Neural cell (in vitro differentiated cells): Measurements from ENCODE around the gene SRP14. TPM values are rescaled to one million over a fixed set of nuclear protein-coding genes. Genes with fewer than 3 reads are reported as not detected.

Source experiments
- H2AFZ ChIP-seq: fragments of 200-600, 300-800 bp; sonication (generic), shearing (Covaris generic); 2 replicates; pipeline ENCODE4 v1.6.0; 2014; ENCODE audit warnings: low read depth, mild to moderate bottlenecking, antibody characterized with exemption, low read length, moderate library complexity
- H3F3A ChIP-seq: fragments of 200-600 bp; shearing (Covaris generic); 2 replicates; pipeline ENCODE4 v1.6.1; 2016; ENCODE audit warnings: mild to moderate bottlenecking, moderate library complexity, mixed read lengths, antibody characterized with exemption, low read length; ENCODE audit not compliant: insufficient read depth, poor library complexity, severe bottlenecking
- H3K27ac ChIP-seq: fragments of 200-600, 300-800 bp; sonication (generic), shearing (Covaris generic); 2 replicates; pipeline ENCODE4 v1.5.1; 2014; ENCODE audit warnings: mild to moderate bottlenecking, low read length, moderate library complexity
- H3K27me3 ChIP-seq: fragments of 300-800, 200-600 bp; sonication (generic), shearing (Covaris generic); 2 replicates; pipeline ENCODE4 v1.6.0; 2014; ENCODE audit warnings: mild to moderate bottlenecking, low read depth, low read length, moderate library complexity; ENCODE audit not compliant: insufficient read depth
- H3K36me3 ChIP-seq: fragments of 300-800, 200-600 bp; sonication (generic), shearing (Covaris generic); 2 replicates; pipeline ENCODE4 v1.5.1; 2014; ENCODE audit warnings: mild to moderate bottlenecking, antibody characterized with exemption, low read length, moderate library complexity; ENCODE audit not compliant: insufficient read depth
- H3K4me2 ChIP-seq: fragments of 300-800, 200-600 bp; sonication (generic), shearing (Covaris generic); 2 replicates; pipeline ENCODE4 v1.6.0; 2014; ENCODE audit warnings: mild to moderate bottlenecking, low read length
- H3K4me3 ChIP-seq: fragments of 300-800, 200-600 bp; sonication (generic), shearing (Covaris generic); 2 replicates; pipeline ENCODE4 v1.5.1; 2014; ENCODE audit warnings: mild to moderate bottlenecking, low read length, moderate library complexity
- H3K79me2 ChIP-seq: fragments of 200-600 bp; shearing (Covaris generic); replicated peaks from 2 replicates; pipeline ENCODE4 v1.6.0; 2014; ENCODE audit warnings: mild to moderate bottlenecking, low read length, moderate library complexity; ENCODE audit not compliant: insufficient read depth
- H3K9ac ChIP-seq: fragments of 300-800, 200-600 bp; sonication (generic), shearing (Covaris generic); 2 replicates; pipeline ENCODE4 v1.6.1; 2016; ENCODE audit warnings: mild to moderate bottlenecking, low read length, mixed read lengths
- H3K9me2 ChIP-seq: fragments of 200-600 bp; shearing (Covaris generic); 2 replicates; pipeline ENCODE4 v1.6.1; 2016; ENCODE audit warnings: mild to moderate bottlenecking, low read length, mixed read lengths; ENCODE audit not compliant: insufficient read depth
- H3K9me3 ChIP-seq: fragments of 200-600, 300-800 bp; sonication (generic), shearing (Covaris generic); 2 replicates; pipeline ENCODE4 v1.6.1; 2016; ENCODE audit warnings: mild to moderate bottlenecking, mixed run types, low read length, moderate library complexity, mixed read lengths
- H4K20me1 ChIP-seq: fragments of 200-600 bp; shearing (Covaris generic); 2 replicates; pipeline ENCODE4 v1.6.1; 2016; ENCODE audit warnings: mild to moderate bottlenecking, mixed run types; ENCODE audit not compliant: insufficient read depth
- EP300 ChIP-seq: fragments of 450-650 bp; conservative IDR thresholded peaks from 2 replicates; pipeline ENCODE4 v1.6.1; 2014; ENCODE audit warnings: antibody characterized with exemption, mild to moderate bottlenecking, moderate library complexity; ENCODE audit not compliant: poor library complexity, severe bottlenecking
- EZH2 ChIP-seq: fragments of 200-600, 300-800 bp; shearing (Covaris generic), sonication (generic); IDR thresholded peaks from 2 replicates; pipeline ENCODE4 v1.6.1; 2014; ENCODE audit warnings: antibody characterized with exemption, low read length, borderline replicate concordance, mild to moderate bottlenecking; ENCODE audit not compliant: insufficient read depth, poor library complexity, severe bottlenecking
- MXI1 ChIP-seq: fragments of 450-650 bp; conservative IDR thresholded peaks from 2 replicates; pipeline ENCODE4 v1.6.1; 2014; ENCODE audit warnings: antibody characterized with exemption, mild to moderate bottlenecking; ENCODE audit not compliant: poor library complexity, severe bottlenecking
- POLR2AphosphoS5 ChIP-seq: IDR thresholded peaks from 2 replicates; pipeline ENCODE4 v1.6.1; 2012
- RAD21 ChIP-seq: fragments of 450-650 bp; conservative IDR thresholded peaks from 2 replicates; pipeline ENCODE4 v1.6.1; 2014; ENCODE audit warnings: antibody characterized with exemption, mild to moderate bottlenecking, moderate library complexity
- SMC3 ChIP-seq: fragments of 450-650 bp; conservative IDR thresholded peaks from 2 replicates; pipeline ENCODE4 v1.6.1; 2014; ENCODE audit warnings: antibody characterized with exemption, mild to moderate bottlenecking, moderate library complexity; ENCODE audit not compliant: poor library complexity
- TAF1 ChIP-seq: IDR thresholded peaks from 2 replicates; pipeline ENCODE4 v1.6.1; 2012; ENCODE audit warnings: low read depth
- polyA plus RNA-seq: library from polyadenylated mRNA; depleted of rRNA; stranded (reverse); fragments of >200 nt; gene quantifications from 2 replicates; pipeline ENCODE4 v1.2.3, GENCODE V29; 2014
- TF ChIP-seq, protein P1 (sequence below): IDR thresholded peaks from 2 replicates; pipeline ENCODE4 v1.6.1; 2012; ENCODE audit warnings: borderline replicate concordance
- TF ChIP-seq, protein P2 (sequence below): fragments of 450-650 bp; IDR thresholded peaks from 2 replicates; pipeline ENCODE4 v1.5.1; 2014; ENCODE audit warnings: antibody characterized with exemption, mild to moderate bottlenecking, moderate library complexity; ENCODE audit not compliant: poor library complexity, severe bottlenecking

Gene SRP14
- polyA plus RNA-seq, 1 donor from 2014 or later = 490 TPM

DNA sequence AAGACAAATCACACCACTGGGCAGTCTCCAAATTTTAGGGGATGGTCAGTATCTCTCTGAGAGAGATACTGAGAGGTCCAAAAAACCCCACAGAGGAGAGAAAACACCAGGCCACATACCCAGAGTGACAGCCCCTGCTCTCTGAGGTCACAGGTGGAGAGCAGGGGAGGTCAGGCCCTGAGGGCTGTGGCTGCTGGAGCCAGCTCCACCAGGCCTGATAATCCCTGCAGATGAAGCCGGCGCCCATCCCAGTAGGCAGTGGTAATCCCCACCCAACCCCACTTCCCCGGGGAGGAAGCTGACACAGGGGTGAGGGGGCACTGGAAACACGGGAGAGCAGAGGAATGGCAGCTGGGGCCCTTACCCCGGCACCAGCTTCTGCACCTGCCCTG lies 31.2 kb upstream of the SRP14 start:
- no peaks in the 10 kb centered on the region for H4K20me1 ChIP-seq

DNA sequence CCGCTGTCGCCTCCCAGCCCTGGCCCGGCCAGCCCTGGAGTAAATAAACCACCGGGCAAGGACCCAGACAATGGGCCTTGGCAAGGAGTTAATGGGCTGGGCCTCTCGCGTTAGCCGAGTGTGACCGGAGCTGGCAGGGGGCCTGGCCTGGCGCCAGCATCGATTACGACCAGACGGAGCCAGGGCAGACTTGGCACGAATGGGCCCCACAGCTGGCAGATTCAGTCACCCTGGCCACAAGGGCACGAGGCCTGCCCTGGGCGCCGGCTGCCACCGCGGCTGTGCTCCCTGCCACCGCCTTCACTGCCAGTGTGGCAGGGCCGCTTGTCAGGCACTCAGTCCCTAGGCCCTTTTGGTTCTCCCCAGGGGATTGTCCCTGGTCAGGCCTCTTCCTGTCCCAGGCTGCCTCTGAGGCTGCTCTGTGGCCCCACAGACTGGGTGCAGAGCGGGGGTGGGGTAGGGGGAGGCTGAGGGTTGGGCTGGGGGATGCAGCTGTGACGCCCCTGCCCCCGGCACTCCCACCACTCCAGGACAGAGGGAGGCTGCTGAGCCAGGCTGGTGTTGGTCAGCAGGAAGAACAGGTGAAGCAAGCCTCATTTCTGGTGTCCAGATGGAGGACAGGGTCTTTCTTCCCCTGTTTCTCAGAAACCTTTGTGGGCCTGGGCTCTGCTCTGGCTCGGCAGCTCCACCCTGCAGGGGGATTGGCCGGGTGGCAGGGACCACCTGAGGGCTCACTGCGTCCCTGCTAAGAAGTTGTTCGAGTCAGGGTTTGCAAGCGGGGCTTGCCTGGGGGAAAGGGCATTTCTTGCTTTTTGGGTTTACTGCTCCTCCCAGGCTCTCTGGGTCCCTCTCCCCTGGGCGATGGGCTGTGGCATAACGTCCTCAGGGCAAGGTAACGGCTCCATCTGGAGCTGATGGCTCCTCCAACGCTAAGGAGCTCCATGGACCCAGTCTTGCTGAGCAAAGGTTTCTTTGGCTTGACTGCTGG lies 30.5 kb upstream of the SRP14 start:
- Histone ChIP-seq H3K9ac (no peak overlapping the region), H3K9me2 (no peaks in the 10 kb centered on the region), H3K79me2 (no peaks in the 10 kb centered on the region), H3K36me3 (no peaks in the 10 kb centered on the region), H3K9me3 (no peaks in the 10 kb centered on the region), H4K20me1 (no peaks in the 10 kb centered on the region), H3K27ac (no peak overlapping the region), H3K4me2 (no peak overlapping the region), H3K27me3 (no peaks in the 10 kb centered on the region), H2AFZ (no peak overlapping the region), H3F3A (no peaks in the 10 kb centered on the region), H3K4me3 (no peak overlapping the region)
- no peak for TF ChIP-seq TAF1
- TF ChIP-seq POLR2AphosphoS5 = no peak
- TF ChIP-seq, protein P1, sequence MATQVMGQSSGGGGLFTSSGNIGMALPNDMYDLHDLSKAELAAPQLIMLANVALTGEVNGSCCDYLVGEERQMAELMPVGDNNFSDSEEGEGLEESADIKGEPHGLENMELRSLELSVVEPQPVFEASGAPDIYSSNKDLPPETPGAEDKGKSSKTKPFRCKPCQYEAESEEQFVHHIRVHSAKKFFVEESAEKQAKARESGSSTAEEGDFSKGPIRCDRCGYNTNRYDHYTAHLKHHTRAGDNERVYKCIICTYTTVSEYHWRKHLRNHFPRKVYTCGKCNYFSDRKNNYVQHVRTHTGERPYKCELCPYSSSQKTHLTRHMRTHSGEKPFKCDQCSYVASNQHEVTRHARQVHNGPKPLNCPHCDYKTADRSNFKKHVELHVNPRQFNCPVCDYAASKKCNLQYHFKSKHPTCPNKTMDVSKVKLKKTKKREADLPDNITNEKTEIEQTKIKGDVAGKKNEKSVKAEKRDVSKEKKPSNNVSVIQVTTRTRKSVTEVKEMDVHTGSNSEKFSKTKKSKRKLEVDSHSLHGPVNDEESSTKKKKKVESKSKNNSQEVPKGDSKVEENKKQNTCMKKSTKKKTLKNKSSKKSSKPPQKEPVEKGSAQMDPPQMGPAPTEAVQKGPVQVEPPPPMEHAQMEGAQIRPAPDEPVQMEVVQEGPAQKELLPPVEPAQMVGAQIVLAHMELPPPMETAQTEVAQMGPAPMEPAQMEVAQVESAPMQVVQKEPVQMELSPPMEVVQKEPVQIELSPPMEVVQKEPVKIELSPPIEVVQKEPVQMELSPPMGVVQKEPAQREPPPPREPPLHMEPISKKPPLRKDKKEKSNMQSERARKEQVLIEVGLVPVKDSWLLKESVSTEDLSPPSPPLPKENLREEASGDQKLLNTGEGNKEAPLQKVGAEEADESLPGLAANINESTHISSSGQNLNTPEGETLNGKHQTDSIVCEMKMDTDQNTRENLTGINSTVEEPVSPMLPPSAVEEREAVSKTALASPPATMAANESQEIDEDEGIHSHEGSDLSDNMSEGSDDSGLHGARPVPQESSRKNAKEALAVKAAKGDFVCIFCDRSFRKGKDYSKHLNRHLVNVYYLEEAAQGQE = no peak
- no peak for TF ChIP-seq SMC3
- no peak for TF ChIP-seq RAD21
- TF ChIP-seq, protein P2, sequence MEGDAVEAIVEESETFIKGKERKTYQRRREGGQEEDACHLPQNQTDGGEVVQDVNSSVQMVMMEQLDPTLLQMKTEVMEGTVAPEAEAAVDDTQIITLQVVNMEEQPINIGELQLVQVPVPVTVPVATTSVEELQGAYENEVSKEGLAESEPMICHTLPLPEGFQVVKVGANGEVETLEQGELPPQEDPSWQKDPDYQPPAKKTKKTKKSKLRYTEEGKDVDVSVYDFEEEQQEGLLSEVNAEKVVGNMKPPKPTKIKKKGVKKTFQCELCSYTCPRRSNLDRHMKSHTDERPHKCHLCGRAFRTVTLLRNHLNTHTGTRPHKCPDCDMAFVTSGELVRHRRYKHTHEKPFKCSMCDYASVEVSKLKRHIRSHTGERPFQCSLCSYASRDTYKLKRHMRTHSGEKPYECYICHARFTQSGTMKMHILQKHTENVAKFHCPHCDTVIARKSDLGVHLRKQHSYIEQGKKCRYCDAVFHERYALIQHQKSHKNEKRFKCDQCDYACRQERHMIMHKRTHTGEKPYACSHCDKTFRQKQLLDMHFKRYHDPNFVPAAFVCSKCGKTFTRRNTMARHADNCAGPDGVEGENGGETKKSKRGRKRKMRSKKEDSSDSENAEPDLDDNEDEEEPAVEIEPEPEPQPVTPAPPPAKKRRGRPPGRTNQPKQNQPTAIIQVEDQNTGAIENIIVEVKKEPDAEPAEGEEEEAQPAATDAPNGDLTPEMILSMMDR = no peak
- no peak for TF ChIP-seq MXI1
- no peak for TF ChIP-seq EP300

More for the DNA sequence above, 31.2 kb upstream of the SRP14 start:
- no peak overlapping the region for H2AFZ ChIP-seq
- no peaks in the 10 kb centered on the region for H3K9me2 ChIP-seq
- H3K27ac ChIP-seq = no peak overlapping the region
- H3K36me3 ChIP-seq = no peaks in the 10 kb centered on the region
- H3K79me2 ChIP-seq = no peaks in the 10 kb centered on the region
- TF ChIP-seq POLR2AphosphoS5 (no peak), TAF1 (no peak), EZH2 (no peak), RAD21 (no peak), SMC3 (no peak), MXI1 (no peak), EP300 (no peak)
- TF ChIP-seq, protein P2 = no peak
- TF ChIP-seq, protein P1 = no peak
- no peak overlapping the region for H3K9ac ChIP-seq
- no peaks in the 10 kb centered on the region for H3K9me3 ChIP-seq
- H3K4me2 ChIP-seq = no peak overlapping the region
- no peaks in the 10 kb centered on the region for H3K27me3 ChIP-seq
- H3F3A ChIP-seq = no peaks in the 10 kb centered on the region
- H3K4me3 ChIP-seq = no peak overlapping the region
